Liver (tissue), 9 donors: Measurements from ENCODE around the gene SLC12A8. TPM values are rescaled to one million over a fixed set of nuclear protein-coding genes. Genes with fewer than 3 reads are reported as not detected.

Experiments
- DNase-seq: peaks from one replicate; pipeline ENCODE4 v3.0.0-alpha.2; 2017; ENCODE audit warnings: low spot score
- H3K27ac ChIP-seq, 2 donors: one replicate each; pipeline ENCODE4 v1.7.0; 2013; ENCODE audit warnings: inconsistent platforms in 2 of 2, low read length in 2 of 2, control low read depth in 1 of 2, low read depth in 1 of 2, mild to moderate bottlenecking in 1 of 2
- H3K27me3 ChIP-seq, 4 donors: one replicate each; pipeline versions ENCODE4 v1.6.1 to v1.7.0; 2013; ENCODE audit warnings: low read length in 3 of 4, inconsistent platforms in 1 of 4, mild to moderate bottlenecking in 1 of 4, moderate library complexity in 1 of 4; ENCODE audit not compliant: control insufficient read depth in 4 of 4, insufficient read depth in 4 of 4
- H3K36me3 ChIP-seq, 4 donors: one replicate each; pipeline versions ENCODE4 v1.6.1 to v1.7.0; 2013; ENCODE audit warnings: low read length in 3 of 4, mild to moderate bottlenecking in 3 of 4, low read depth in 1 of 4, moderate library complexity in 1 of 4; ENCODE audit not compliant: control insufficient read depth in 4 of 4, insufficient read depth in 3 of 4
- H3K4me1 ChIP-seq, 4 donors: one replicate each; pipeline versions ENCODE4 v1.6.1 to v1.7.0; 2013; ENCODE audit warnings: low read length in 3 of 4, mild to moderate bottlenecking in 3 of 4, moderate library complexity in 1 of 4; ENCODE audit not compliant: control insufficient read depth in 4 of 4, insufficient read depth in 4 of 4
- H3K4me3 ChIP-seq, 3 donors: one replicate each; pipeline versions ENCODE4 v1.6.1 to v1.7.0; 2013; ENCODE audit warnings: low read length in 3 of 3, control low read depth in 1 of 3, low read depth in 1 of 3, mild to moderate bottlenecking in 1 of 3
- H3K9ac ChIP-seq, 2 donors: one replicate each; pipeline ENCODE4 v1.7.0; 2013; ENCODE audit warnings: low read length in 2 of 2, mild to moderate bottlenecking in 2 of 2, moderate library complexity in 2 of 2, control low read depth in 1 of 2, low read depth in 1 of 2
- H3K9me3 ChIP-seq, 4 donors: one replicate each; pipeline versions ENCODE4 v1.6.1 to v1.7.0; 2013; ENCODE audit warnings: low read length in 3 of 4; ENCODE audit not compliant: control insufficient read depth in 4 of 4
- EGR1 ChIP-seq, 2 donors: IDR thresholded peaks; 2 replicates each; pipeline ENCODE4 v1.6.1; 2016 to 2018; ENCODE audit warnings: antibody characterized with exemption in 2 of 2, low read depth in 2 of 2
- FOXA1 ChIP-seq: IDR thresholded peaks from 2 replicates; pipeline ENCODE4 v1.6.1; 2016; ENCODE audit warnings: antibody characterized with exemption
- FOXA2 ChIP-seq: IDR thresholded peaks from 2 replicates; pipeline ENCODE4 v1.6.1; 2016; ENCODE audit warnings: antibody characterized with exemption
- GABPA ChIP-seq, 2 donors: IDR thresholded peaks in 1 of 2; conservative IDR thresholded peaks in 1 of 2; 2 replicates each; pipeline ENCODE4 v1.6.1; 2016; ENCODE audit warnings: antibody characterized with exemption in 2 of 2, mild to moderate bottlenecking in 1 of 2, moderate library complexity in 1 of 2
- HNF4A ChIP-seq, 2 donors: conservative IDR thresholded peaks; 2 replicates each; pipeline ENCODE4 v1.6.1; 2016; ENCODE audit warnings: antibody characterized with exemption in 2 of 2, mild to moderate bottlenecking in 2 of 2
- HNF4G ChIP-seq: IDR thresholded peaks from 2 replicates; pipeline ENCODE4 v1.6.1; 2016; ENCODE audit warnings: antibody characterized with exemption
- JUND ChIP-seq, 2 donors: IDR thresholded peaks; 2 replicates each; pipeline ENCODE4 v1.6.1; 2016; ENCODE audit warnings: antibody characterized with exemption in 2 of 2
- NR2F2 ChIP-seq: IDR thresholded peaks from 2 replicates; pipeline ENCODE4 v1.6.1; 2016; ENCODE audit warnings: antibody characterized with exemption
- RAD21 ChIP-seq, 2 donors: IDR thresholded peaks; 2 replicates each; pipeline ENCODE4 v1.6.1; 2016; ENCODE audit warnings: antibody characterized with exemption in 2 of 2, mild to moderate bottlenecking in 2 of 2
- RXRA ChIP-seq, 2 donors: IDR thresholded peaks; 2 replicates each; pipeline ENCODE4 v1.6.1; 2017 to 2018; ENCODE audit warnings: antibody characterized with exemption in 2 of 2, mild to moderate bottlenecking in 1 of 2
- SP1 ChIP-seq: IDR thresholded peaks from 2 replicates; pipeline ENCODE4 v1.6.1; 2018; ENCODE audit warnings: antibody characterized with exemption, mild to moderate bottlenecking
- TAF1 ChIP-seq: conservative IDR thresholded peaks from 2 replicates; pipeline ENCODE4 v1.6.1; 2016; ENCODE audit warnings: antibody characterized with exemption, mild to moderate bottlenecking
- YY1 ChIP-seq: IDR thresholded peaks from 2 replicates; pipeline ENCODE4 v1.6.1; 2016; ENCODE audit warnings: antibody characterized with exemption, mild to moderate bottlenecking
- WGBS: extraction: QIAGEN DNeasy Blood & Tissue Kit; methylation state at CpG from one replicate; pipeline ENCODE4 v1.1.7; 2013; 5-methylcytosine and 5-hydroxymethylcytosine counted together
- polyA plus RNA-seq, 2 donors: library from polyadenylated mRNA; stranded (reverse) in 1 of 2; unstranded in 1 of 2; fragments of 200-250 nt in 1 of 2; fragments of >200 nt in 1 of 2; fragmentation: Nextera tagmentation in 1 of 2; extraction: Ambion mirVana in 1 of 2; gene quantifications; one replicate each; pipeline versions ENCODE4 v1.2.1 to v1.2.3, GENCODE V29; 2013 to 2015
- total RNA-seq, 2 donors: library from RNA; depleted of rRNA; stranded (reverse); fragments of >200 nt; gene quantifications; one replicate each; pipeline ENCODE4 v1.2.3, GENCODE V29; 2014
- TF ChIP-seq, protein P1 (sequence below): fragments of 150-350 bp; IDR thresholded peaks from 2 replicates; pipeline ENCODE4 v1.5.1; 2017; ENCODE audit warnings: improper control_type of control experiment, low read depth, low read length; ENCODE audit not compliant: missing input control
- TF ChIP-seq, protein P2 (sequence below): IDR thresholded peaks from 2 replicates; pipeline ENCODE4 v1.6.1; 2016; ENCODE audit warnings: antibody characterized with exemption, mild to moderate bottlenecking
- TF ChIP-seq, protein P3 (sequence below): IDR thresholded peaks from 2 replicates; pipeline ENCODE4 v1.6.1; 2016; ENCODE audit warnings: antibody characterized with exemption
- TF ChIP-seq, protein P4 (sequence below): IDR thresholded peaks from 2 replicates; pipeline ENCODE4 v1.6.1; 2016; ENCODE audit warnings: antibody characterized with exemption
- TF ChIP-seq, protein P5 (sequence below): IDR thresholded peaks from 2 replicates; pipeline ENCODE4 v1.6.1; 2016; ENCODE audit warnings: antibody characterized with exemption
- donor health status: healthy.
- donor health status: healthy.
- donor health status: healthy.
- donor health status: healthy.
- donor health status: healthy.

SLC12A8 gene
- total and polyA plus RNA-seq, 4 donors = 2.7 to 20.3 (median 5.5) TPM

DNA sequence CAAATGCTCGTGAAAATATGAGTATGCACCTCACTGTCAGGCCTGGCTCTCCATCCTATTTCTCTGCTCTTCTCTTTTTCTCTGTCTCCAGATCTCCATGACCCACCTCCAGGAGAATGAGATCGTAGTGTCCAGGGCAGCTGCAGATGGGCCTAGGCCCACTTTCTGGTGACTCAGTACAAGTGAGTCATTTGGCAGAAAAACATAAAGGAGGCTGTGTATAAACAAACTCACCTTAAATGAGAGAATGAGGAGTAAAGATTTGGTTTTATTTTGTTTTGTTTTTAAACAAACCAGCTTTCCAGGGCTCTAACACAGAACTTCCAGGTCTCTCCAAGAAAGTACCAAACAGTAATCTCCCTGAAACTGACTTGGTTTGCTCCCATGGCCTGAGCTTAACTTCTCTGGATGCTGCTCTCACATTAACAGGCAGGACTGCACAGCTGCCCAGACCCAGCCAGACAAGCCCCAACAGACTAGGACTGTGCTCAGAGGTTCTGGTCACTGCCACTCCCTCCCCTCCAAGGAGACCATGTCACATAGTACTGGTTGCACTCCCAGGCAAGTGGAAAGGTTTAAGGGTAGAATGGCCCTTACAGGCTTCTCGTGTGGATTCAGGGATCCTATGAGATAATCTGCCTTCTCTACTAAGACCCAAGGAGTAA, 155.2 kb downstream of the SLC12A8 start:
- TF ChIP-seq RXRA (IDR thresholded peaks at IDR 0.05) = no peak
- TF ChIP-seq, protein P1, sequence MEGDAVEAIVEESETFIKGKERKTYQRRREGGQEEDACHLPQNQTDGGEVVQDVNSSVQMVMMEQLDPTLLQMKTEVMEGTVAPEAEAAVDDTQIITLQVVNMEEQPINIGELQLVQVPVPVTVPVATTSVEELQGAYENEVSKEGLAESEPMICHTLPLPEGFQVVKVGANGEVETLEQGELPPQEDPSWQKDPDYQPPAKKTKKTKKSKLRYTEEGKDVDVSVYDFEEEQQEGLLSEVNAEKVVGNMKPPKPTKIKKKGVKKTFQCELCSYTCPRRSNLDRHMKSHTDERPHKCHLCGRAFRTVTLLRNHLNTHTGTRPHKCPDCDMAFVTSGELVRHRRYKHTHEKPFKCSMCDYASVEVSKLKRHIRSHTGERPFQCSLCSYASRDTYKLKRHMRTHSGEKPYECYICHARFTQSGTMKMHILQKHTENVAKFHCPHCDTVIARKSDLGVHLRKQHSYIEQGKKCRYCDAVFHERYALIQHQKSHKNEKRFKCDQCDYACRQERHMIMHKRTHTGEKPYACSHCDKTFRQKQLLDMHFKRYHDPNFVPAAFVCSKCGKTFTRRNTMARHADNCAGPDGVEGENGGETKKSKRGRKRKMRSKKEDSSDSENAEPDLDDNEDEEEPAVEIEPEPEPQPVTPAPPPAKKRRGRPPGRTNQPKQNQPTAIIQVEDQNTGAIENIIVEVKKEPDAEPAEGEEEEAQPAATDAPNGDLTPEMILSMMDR = no peak
- Histone ChIP-seq H3K36me3 (no peaks in the 10 kb centered on the region), H3K4me3 (no peak overlapping the region), H3K9me3 (no peaks in the 10 kb centered on the region), H3K4me1 (peaks cover 4 to 29% (median 21%) of the 10 kb centered on the region in 4 donors), H3K9ac (no peak overlapping the region), H3K27me3 (no peaks in the 10 kb centered on the region), H3K27ac (no peak overlapping the region)
- DNase-seq = no peak
- WGBS = 96% methylated on average over 3 of the region's 3 CpGs

DNA sequence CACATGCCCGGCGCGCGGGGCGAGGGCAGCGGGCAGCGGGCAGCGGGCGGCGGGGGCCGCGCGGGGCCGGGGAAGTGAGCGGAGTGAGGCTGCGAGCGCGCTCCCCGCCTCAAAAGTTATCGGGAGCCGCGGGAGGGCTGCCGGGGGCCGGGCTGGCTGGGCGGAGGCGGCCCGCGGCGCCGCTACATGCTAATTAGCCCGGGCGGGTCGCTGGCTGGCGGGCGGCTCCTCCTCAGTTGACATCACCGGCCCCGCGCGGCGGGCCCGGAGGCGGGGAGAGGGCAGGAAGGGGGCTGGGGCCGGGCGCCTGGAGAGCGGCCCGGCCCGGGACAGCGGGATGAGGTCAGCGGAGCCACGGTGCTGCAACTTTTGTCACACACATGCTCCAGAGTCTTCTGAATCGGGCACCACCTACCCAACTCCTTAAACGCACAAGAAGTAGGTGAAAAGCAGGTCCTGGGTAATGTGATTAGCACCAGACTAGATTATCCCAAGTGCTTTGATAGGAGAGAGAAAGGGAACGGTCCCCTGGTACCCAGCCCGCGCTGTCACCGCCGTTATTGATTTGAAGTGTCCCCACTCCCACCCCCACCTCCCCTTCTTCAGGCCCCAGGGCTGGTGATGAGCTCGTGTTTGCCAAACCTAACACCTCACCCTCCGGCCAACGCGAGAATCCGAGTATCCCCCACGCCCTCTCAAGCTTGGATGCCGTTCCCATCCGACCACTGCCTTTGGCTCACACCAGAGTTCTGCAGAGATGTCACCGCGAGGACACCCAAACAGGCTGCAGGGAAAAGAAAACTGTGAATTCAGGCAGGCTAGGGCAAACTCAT, 156.4 kb downstream of the SLC12A8 start, which contains the start of gene HEG1:
Gene HEG1, minus strand, starts transcription at position 85 of the 833 bp plus-strand sequence. CDS start 107 bp downstream, outside the sequence.
- Histone ChIP-seq H3K9me3 (no peaks in the 10 kb centered on the region), H3K4me1 (peaks cover 4 to 29% (median 21%) of the 10 kb centered on the region in 4 donors), H3K27ac (peak within 1 kb of the TSS; percentile 78 to 88), H3K27me3 (no peaks in the 10 kb centered on the region), H3K4me3 (peak within 1 kb of the TSS; percentile 50 to 80 (median 69)), H3K9ac (peak within 1 kb of the TSS; percentile 82 to 84), H3K36me3 (no peaks in the 10 kb centered on the region)
- TF ChIP-seq, protein P2, sequence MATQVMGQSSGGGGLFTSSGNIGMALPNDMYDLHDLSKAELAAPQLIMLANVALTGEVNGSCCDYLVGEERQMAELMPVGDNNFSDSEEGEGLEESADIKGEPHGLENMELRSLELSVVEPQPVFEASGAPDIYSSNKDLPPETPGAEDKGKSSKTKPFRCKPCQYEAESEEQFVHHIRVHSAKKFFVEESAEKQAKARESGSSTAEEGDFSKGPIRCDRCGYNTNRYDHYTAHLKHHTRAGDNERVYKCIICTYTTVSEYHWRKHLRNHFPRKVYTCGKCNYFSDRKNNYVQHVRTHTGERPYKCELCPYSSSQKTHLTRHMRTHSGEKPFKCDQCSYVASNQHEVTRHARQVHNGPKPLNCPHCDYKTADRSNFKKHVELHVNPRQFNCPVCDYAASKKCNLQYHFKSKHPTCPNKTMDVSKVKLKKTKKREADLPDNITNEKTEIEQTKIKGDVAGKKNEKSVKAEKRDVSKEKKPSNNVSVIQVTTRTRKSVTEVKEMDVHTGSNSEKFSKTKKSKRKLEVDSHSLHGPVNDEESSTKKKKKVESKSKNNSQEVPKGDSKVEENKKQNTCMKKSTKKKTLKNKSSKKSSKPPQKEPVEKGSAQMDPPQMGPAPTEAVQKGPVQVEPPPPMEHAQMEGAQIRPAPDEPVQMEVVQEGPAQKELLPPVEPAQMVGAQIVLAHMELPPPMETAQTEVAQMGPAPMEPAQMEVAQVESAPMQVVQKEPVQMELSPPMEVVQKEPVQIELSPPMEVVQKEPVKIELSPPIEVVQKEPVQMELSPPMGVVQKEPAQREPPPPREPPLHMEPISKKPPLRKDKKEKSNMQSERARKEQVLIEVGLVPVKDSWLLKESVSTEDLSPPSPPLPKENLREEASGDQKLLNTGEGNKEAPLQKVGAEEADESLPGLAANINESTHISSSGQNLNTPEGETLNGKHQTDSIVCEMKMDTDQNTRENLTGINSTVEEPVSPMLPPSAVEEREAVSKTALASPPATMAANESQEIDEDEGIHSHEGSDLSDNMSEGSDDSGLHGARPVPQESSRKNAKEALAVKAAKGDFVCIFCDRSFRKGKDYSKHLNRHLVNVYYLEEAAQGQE = peak; percentile 14
- TF ChIP-seq, protein P3, sequence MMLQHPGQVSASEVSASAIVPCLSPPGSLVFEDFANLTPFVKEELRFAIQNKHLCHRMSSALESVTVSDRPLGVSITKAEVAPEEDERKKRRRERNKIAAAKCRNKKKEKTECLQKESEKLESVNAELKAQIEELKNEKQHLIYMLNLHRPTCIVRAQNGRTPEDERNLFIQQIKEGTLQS = no peak
- TF ChIP-seq GABPA (IDR thresholded peaks at IDR 0.05 in 1 of 2, conservative IDR thresholded peaks at IDR 0.05 in 1 of 2) (no peak), HNF4A (conservative IDR thresholded peaks at IDR 0.05) (no peak), YY1 (no peak), FOXA1 (no peak), SP1 (peak; percentile 11), TAF1 (no peak), RXRA (IDR thresholded peaks at IDR 0.05) (no peak), JUND (IDR thresholded peaks at IDR 0.05) (peak in 1 of 2 donors; percentile 50), EGR1 (IDR thresholded peaks at IDR 0.05; ENCODE audit: low read depth in 2 of 2) (no peak), NR2F2 (no peak), RAD21 (IDR thresholded peaks at IDR 0.05) (peak; percentile 8 to 13), FOXA2 (no peak), HNF4G (no peak)
- TF ChIP-seq, protein P4, sequence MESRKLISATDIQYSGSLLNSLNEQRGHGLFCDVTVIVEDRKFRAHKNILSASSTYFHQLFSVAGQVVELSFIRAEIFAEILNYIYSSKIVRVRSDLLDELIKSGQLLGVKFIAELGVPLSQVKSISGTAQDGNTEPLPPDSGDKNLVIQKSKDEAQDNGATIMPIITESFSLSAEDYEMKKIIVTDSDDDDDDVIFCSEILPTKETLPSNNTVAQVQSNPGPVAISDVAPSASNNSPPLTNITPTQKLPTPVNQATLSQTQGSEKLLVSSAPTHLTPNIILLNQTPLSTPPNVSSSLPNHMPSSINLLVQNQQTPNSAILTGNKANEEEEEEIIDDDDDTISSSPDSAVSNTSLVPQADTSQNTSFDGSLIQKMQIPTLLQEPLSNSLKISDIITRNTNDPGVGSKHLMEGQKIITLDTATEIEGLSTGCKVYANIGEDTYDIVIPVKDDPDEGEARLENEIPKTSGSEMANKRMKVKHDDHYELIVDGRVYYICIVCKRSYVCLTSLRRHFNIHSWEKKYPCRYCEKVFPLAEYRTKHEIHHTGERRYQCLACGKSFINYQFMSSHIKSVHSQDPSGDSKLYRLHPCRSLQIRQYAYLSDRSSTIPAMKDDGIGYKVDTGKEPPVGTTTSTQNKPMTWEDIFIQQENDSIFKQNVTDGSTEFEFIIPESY = no peak
- TF ChIP-seq, protein P5, sequence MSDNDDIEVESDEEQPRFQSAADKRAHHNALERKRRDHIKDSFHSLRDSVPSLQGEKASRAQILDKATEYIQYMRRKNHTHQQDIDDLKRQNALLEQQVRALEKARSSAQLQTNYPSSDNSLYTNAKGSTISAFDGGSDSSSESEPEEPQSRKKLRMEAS = no peak
- 3% methylated on average over 67 of the region's 67 CpGs for WGBS
- peak; percentile 69 for DNase-seq
